Stimulated activated CD4-positive, alpha-beta T cell treated with anti-CD3 and anti-CD28 coated beads, Interleukin-15, amount 100 ng/mL, for 48 hours (primary cell): ENCODE results near the gene FBF1.

Source experiments
- DNase-seq, 2 donors: peaks; one replicate each; pipeline ENCODE4 v3.0.0-alpha.2; 2020; ENCODE audit warnings: low read depth in 2 of 2

Gene FBF1

DNA sequence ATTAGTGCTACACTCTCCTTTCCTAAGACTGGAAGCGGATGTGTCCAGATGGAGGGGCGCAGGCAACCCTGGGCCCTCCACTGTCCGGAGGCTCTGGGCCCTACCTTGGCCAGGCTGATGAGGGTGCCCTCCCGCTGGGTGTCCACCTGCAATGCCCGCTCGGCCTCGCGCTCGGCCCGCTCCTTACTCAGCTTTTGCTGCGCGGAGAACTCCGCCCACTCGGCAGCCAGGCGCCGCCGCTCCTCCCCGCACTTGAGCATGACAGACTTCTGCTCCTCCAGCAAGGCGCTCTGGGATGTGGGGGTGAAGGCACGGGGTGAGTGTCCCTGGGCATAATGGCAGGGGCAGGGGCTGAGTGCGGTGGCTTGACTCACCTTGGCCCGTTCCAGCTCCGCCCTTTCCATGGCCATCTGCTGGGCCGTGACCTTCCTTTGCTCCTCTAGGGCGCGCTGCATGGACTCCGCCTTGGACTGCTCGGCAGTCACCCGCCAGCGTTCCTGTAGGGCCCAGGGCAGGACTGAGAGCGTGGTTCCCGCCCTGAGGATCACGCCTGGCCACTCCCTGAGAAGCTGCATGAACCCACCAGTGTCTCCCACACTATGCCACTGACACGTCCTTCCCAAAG, 26.1 kb downstream of the FBF1 start:
- no peak for DNase-seq

DNA sequence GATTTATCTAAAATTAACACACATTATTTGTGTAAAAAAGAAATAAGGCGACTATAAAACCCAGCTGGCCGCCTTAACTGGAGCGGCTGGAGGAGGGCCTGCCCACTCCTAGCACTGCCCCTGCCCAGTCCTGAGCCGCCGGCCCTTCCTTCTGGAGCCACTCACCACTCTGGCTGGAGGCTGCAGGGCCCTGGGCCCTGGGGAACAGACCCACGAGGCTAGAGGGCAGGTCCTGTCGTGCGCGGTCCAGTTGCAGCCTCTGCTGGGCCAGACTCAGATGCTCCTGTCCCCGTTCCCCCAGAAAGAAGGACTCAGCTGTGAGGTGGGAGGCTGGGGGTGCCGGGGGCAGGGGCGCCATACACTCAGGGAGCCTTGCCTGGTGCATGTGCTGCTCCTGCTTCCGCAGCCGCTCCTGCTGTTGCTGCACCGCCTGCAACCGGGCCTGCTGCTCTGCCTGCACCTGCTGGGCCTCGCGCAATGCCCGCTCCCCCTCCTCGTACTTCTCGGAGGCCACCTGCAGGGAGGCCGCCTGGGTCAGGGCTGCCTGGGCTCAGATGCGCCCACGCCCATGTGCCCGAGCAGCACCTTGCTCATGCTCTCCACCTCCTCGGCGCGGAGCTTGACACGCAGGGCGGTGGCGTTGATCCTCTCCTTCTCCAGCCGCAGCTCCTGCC, 27.2 kb downstream of the FBF1 start:
- DNase-seq = no peak

- no peak for DNase-seq
Measured at GRCh38 chr17:75910699-75911098, 30.1 kb downstream of the FBF1 start.

DNA sequence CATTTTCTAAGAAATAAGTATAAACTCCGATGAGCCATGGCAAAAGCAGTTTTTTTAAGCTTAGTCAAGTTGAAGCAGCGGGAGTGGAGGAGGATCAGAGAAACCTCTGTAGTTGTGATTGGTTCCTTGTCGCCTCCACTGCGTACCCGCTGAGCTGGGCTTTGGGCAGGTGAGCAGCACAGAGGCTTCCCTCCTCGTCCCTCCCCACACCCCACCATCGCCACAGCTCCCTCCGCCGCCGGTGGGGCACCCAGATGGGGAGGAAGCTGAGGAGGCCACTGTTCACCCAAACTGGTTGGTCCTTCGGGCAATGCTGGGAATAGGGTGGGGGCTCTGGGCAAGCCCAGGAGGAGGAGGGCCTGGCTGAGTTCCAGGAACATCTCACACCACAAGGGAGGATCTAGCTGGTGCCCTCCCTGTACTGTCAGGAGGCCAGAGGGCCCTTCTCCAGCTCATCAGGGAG, 31.0 kb downstream of the FBF1 start:
- no peak for DNase-seq

DNA sequence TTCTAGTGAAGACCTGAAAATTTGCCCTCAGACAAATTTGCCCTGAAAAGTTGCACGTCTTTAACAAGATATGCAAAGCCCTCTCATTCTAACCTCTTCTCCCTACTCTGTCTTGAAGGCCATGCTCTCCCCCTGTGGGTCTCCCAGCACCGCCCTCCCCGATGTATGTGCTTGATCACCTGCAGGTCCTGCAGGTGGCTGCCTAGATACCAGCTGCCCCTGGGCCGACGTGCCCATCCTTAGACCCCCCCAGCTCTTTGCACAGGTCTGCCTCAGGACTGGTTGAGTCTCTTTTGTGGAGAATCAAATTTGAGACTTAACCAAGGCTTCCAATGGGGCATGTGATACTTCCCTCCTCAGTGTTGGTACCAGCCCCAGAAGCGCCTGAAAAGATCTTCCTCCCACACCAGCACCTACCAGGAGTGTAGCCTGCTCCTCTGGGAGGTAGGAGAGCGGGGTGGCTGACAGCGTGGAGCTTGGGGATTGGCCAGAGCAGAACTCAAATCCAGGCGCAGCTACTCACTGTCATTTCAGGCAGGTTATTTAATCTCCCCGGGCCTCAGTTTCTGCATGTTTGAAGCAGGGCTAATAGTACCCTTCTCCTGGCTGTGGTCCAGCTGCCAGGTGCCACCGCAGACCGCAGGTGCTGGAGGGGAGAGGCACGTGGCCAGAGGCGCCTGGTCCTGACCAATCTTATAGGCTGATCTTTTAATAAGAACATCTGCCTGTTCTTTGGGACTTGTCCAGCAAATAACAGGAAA, 31.6 kb downstream of the FBF1 start:
- no peak for DNase-seq

- no peak for DNase-seq
Measured at GRCh38 chr17:75908201-75908600, 32.6 kb downstream of the FBF1 start.

DNA sequence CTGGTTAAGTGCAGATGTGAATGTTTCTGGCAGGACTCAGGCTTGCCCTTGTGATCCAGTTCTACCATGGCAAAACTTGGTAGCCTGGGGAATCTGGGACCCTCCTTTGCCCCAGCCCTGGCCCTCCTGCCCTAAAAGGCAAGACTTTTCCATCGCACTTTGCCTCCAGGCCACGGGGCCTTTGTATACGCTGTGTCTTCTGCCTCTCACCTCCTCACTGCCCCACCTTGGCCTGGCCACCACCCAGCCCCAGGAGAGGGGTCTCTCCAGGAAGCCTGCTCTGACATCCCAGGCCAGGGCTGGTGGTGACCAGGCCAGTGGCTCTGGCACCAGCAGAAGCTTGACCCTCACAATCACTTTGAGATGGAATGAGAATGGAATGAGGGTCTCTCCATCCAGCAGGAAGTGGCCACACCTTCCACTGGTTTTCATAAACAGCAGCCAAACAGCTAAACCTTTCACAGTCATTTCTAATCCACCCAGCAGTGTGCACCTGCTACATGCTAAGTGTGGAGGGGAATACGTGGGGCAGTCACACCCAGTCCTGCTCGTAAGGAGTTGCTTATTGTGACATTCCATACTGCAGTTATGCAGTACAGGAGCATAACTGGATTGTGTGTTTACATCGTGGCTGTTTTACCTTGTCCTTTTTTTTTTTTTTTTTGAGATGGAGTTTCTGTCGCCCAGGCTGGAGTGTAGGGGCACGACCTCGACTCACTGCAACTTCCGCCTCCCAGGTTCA, 34.5 kb downstream of the FBF1 start:
- no peak for DNase-seq

DNA sequence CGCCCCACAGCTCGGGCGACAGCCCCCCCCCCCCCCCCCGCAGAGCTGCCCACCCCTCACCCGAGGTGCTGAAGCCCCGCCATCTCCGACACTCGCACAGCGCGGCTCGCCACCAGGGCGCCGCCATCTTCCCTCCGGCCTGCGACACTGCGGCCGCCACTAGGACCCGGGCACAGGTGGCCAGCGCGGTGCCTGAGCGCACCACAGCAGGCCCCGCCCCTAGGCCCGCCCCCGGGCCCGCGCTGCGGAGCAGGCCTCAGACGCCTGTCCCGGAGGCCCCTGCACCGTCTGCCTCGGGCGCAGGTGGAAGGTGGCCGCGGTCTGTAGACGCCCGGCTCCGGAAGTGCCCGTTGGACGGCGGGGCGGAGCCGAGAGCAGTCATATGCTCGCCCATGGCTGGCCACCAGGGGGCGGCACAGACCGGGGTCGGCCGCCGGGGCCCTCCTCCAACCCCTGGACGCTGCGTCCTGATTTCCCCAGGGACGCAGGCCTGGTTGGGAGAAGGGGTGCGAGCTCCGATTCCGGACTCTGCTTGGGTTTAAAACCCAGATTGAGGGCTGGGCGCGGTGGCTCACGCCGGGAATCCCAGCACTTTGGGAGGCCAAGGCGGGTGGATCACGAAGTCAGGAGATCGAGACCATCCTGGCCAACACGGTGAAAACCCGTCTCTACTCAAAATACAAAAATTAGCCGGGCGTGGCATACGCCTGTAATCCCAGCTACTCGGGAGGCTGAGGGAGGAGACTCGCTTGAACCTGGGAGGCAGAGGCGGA, 35.9 kb downstream of the FBF1 start, which contains the start of gene MRPL38:
TSS of gene MRPL38 (minus strand) at position 136 of the 773 bp plus-strand sequence. CDS start at position 127, 9 bp downstream.
- DNase-seq = peak; percentile 90 to 91

DNA sequence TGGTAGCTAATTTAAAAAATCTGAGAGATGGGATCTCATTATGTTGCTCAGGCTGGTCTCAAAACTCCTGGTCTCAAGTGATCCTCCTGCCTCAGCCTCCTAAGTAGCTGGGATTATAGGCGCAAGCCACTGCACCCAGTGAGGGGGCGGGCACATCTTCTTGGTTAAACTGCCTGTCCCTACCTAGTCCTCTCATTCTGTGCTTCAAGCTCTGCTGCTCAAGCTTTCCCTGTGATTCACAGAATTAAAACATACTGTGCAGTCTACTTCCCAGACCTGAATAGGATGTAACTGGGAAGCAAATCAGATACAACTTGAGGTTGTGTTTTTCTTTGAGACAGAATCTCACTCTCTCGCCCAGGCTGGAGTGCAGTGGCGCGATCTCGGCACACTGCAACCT, 38.4 kb downstream of the FBF1 start:
- no peak for DNase-seq

DNA sequence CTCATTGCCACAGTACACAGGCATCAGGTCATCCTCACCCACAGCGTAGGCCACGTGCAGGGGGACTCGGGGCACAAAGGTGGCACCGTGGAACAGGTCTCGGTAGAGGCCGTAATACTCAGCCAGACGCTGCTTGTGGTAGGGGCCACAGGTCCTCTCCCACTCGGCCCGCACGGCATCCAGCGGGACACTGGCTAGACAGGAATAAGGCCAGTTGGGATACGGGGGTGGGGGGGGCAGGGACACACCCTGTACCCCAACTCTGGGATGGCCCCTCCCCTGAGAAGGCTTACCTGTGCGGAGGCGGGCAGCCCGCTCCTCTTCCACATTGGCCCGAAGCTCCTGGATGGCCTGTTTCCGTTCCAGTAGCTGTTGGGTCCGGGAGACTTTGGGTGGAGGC, 39.1 kb downstream of the FBF1 start:
- DNase-seq = no peak

- no peak for DNase-seq
Measured at GRCh38 chr17:75900691-75901533, 39.9 kb downstream of the FBF1 start.

GRCh38 chr17:75899767-75900468, 40.9 kb downstream of the FBF1 start:
- DNase-seq = no peak

DNA sequence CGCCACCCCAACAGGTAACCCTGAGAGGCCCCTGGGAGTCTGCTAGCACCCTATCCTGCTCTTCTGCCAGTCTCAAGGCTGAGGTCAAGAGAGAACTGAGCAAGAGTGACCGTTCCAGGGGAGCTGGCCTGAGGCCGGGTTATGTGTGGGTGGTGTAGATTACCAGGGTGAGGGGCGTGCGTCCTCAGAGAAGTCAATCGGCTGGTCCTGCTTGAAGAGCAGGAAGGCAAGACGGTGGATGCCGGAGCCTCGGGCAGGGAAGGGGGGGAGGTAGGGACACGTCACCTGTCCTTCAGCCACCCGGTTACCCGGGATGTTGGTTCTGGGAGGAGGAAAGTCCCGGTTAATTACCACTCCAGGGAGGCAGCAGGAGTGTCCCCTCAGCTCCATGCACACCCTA, 41.5 kb downstream of the FBF1 start:
- DNase-seq = no peak

DNA sequence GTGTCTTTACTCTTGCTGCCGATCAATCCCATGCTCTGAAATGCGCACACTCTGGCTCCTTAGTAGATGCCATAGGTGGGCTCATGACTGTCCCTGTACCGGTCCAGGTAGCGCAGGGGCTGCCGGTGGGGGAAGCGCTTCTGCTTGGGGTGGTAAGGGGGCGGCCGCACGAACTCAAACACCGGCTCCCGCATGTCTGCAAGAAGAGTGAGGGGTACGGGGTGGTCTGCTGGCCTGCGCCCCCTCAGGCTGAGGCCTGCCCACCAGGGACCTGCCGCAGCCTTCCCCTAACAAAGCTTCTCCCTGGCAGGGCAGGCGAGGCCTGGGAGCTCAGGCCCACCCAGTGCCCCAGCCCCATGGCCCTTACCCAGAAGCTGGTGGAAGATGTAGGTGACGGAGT, 42.1 kb downstream of the FBF1 start:
- no peak for DNase-seq

- no peak for DNase-seq
Measured at GRCh38 chr17:75898065-75898464, 42.8 kb downstream of the FBF1 start.

- DNase-seq = no peak
Measured at GRCh38 chr17:75897160-75898019, 43.5 kb downstream of the FBF1 start.

- DNase-seq = peak; percentile 53 to 64
Measured at GRCh38 chr17:75896415-75897159, 44.3 kb downstream of the FBF1 start, which contains the start of gene TRIM65. TSS of gene TRIM65 (minus strand) at chr17:75896951. CDS start at chr17:75896937, 14 bp downstream.
